Activated CD4-positive, CD25-positive, alpha-beta regulatory T cell treated with anti-CD3 and anti-CD28 coated beads, Interleukin-2, amount 50 U/mL, for 24 hours (primary cell): ENCODE data around the gene SPDEF.

Source experiments
- ATAC-seq, 2 donors: fragments of 150-1000 bp; cut with Tn5 transposase; one replicate each; pipeline ENCODE4 v1.10.0; 2021; ENCODE audit warnings: mild to moderate bottlenecking in 1 of 2, moderate library complexity in 1 of 2

SPDEF gene

GRCh38 chr6:34543421-34543820 lies 12.7 kb downstream of the SPDEF start:
- ATAC-seq = no peak

GRCh38 chr6:34540841-34541240 lies 15.3 kb downstream of the SPDEF start:
- ATAC-seq = no peak

GRCh38 chr6:34540222-34540621 lies 15.9 kb downstream of the SPDEF start:
- ATAC-seq = no peak

GRCh38 chr6:34539181-34539580 lies 16.9 kb downstream of the SPDEF start:
- ATAC-seq = no peak

- no peak for ATAC-seq
Measured at GRCh38 chr6:34538581-34538980, 17.5 kb downstream of the SPDEF start.

- no peak for ATAC-seq
Measured at GRCh38 chr6:34537922-34538550, 18.1 kb downstream of the SPDEF start.

- ATAC-seq = no peak
Measured at GRCh38 chr6:34536959-34537848, 18.9 kb downstream of the SPDEF start.

GRCh38 chr6:34536251-34536958 lies 19.7 kb downstream of the SPDEF start:
- no peak for ATAC-seq

- no peak for ATAC-seq
Measured at GRCh38 chr6:34535646-34536045, 20.5 kb downstream of the SPDEF start.

- no peak for ATAC-seq
Measured at GRCh38 chr6:34535199-34535598, 20.9 kb downstream of the SPDEF start.

- no peak for ATAC-seq
Measured at GRCh38 chr6:34534656-34535055, 21.5 kb downstream of the SPDEF start.

- no peak for ATAC-seq
Measured at GRCh38 chr6:34534146-34534545, 22.0 kb downstream of the SPDEF start.

GRCh38 chr6:34532230-34532629 lies 23.9 kb downstream of the SPDEF start:
- no peak for ATAC-seq

- peak in 1 of 2 donors; percentile 12 for ATAC-seq
Measured at GRCh38 chr6:34531580-34532201, 24.4 kb downstream of the SPDEF start.

- ATAC-seq = no peak
Measured at GRCh38 chr6:34530753-34531365, 25.3 kb downstream of the SPDEF start.

- no peak for ATAC-seq
Measured at GRCh38 chr6:34529665-34530327, 26.3 kb downstream of the SPDEF start.

- ATAC-seq = no peak
Measured at GRCh38 chr6:34528996-34529664, 27.0 kb downstream of the SPDEF start.

GRCh38 chr6:34527751-34528670 lies 28.1 kb downstream of the SPDEF start:
- ATAC-seq = no peak

- ATAC-seq = peak; percentile 96 to 97
Measured at GRCh38 chr6:34526992-34527728, 29.0 kb downstream of the SPDEF start.
